ENCODE results near the gene CACNA1C.

Gene CACNA1C

DNA sequence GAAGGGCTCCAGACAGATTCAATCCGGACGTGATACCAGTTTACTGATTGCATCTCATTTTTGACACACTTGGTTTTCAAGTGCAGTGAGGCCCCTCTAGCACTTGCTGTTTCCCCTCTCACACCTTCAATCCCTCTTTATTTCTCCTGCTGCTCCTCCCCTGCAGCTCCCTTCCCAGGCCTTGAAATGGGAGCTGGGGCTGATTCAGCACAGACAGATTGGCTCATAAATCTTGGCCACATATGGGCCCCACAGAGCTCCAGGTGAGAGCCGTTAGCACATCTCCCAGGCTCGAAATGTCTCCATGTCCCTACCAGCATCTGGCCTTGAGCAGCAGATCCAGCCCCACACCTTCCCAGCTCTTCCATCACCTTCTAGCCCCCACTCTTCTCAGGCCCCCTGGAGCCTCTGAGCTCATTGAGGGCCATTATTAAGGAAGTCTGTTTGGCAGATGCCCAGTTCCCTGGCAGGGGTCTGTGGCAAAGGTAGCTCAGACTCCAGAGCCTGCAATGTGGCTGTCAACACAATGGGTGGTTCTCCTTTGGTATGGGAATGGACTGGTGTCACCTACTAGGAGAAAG is 521.7 kb downstream of the CACNA1C start:
- DNase-seq: no peak

DNA sequence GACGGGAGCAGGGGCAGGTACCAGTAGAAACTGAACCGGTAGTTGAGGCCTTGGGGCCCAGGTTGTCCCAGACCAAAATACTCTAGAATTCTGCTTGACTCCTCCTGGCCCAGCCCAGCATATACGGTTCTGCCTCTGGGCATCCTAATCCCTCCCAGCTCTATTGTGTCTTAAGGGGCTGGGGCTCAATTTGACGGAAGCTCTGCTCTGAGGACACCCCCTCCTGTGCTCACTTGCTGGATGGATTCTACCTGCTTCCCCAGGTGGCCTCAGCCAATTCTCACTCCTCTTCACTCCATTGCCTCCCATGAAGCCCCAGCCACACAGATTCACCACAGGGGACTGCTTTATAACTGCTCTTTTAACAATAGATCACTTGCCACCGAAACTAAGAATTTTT is 522.5 kb downstream of the CACNA1C start:
- DNase-seq: no peak

DNA sequence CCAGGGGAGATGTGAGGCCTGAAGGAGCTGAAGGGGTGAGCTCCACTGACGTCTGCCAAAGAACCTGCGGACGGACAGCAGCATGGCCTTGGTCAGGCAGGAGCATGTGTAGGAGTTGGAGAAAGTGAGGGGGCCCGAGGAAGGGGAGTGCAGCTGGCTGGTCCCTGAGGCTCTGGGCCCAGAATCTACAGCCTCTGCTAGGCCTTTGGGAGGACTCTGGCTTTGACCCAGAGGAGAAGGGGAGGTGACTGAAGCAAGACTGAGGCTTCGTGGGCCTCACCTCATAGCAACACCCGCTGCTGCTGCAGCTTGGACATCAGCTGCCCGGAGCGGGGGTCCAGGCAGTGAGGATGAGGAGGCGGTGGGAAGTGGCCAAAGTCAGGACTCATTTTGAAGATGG is 525.4 kb downstream of the CACNA1C start:
- DNase-seq: no peak

DNA sequence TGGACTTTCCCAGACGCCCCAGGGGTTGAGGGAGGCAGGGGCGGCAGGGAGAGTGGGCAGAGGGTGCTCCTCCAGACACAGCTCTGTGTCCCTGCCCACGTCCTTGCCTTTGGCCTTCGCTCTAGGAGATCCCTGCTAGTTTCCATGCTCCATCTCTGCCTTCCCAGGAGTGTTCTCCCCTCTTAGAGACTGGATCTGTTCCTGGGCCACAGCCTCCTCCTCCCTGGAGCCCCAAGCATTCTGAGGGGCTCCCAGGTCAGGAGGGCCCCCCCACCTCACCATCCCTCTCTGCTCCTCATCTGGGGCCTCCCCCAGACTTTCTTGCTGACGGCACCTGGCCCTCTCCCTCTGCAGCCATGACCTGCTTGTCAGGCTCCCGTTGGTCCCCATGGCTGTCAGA is 526.0 kb downstream of the CACNA1C start:
- no peak for DNase-seq

DNA sequence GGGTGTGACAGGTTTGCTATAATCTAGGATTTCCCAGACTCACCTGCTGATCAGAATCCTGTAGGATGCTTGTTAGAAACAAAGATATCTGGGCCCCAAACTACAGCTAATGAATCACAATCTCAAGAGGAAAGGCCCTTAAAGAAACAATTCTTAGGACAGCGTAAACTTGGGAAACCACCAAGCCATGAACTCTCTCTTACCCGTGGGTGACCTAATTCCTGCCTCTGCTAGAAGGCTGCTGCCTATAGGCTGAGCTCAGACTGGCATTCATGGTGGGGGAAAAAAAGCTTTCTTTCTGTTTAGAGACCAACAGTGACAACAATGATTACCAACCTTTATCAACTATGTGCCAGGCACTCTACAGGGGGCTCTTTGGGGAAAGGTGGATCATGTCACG is 528.0 kb downstream of the CACNA1C start:
- no peak for DNase-seq

DNA sequence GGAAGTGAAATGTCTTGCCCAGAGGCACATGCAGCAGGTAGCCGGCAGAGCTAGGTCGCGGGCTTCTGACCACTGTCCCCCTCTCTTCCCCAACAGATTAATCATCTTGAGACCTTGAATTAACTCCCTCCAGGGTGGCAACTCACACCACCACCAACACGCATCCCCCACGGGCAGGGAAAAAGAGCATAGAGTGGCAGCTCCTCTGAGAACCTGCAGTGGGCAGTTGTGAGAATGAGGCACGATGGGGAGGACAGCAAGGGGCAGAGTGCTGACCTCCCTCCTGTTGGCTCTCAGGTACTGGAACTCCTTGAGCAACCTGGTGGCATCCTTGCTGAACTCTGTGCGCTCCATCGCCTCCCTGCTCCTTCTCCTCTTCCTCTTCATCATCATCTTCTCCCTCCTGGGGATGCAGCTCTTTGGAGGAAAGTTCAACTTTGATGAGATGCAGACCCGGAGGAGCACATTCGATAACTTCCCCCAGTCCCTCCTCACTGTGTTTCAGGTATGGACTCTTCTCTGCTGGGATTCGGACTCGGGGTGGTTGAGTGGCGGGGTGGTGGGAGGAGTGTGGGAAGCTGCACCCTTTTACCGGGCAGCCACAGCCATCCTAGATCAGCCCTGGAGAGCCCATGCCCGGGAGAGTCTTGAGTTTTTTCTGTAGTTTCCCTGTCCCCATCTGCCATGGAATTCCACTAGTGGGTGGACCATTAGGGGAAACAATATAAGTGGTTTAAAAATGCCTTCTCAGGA is 528.7 kb downstream of the CACNA1C start:
- DNase-seq: no peak

DNA sequence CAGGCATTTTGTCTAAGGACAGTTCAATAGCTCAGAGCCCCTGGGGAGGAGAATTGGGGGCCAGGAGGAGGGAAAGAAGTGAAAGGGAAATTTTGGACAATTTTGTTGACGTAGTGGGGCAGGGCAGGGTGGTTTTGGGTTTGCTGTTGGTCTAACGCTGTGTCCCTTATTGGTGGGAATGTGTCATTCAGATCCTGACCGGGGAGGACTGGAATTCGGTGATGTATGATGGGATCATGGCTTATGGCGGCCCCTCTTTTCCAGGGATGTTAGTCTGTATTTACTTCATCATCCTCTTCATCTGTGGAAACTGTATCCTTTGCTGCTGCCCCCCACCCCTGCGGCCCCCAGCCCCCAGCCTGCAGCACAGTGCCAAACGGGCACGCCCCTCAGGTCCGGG is 529.8 kb downstream of the CACNA1C start:
- DNase-seq: no peak

DNA sequence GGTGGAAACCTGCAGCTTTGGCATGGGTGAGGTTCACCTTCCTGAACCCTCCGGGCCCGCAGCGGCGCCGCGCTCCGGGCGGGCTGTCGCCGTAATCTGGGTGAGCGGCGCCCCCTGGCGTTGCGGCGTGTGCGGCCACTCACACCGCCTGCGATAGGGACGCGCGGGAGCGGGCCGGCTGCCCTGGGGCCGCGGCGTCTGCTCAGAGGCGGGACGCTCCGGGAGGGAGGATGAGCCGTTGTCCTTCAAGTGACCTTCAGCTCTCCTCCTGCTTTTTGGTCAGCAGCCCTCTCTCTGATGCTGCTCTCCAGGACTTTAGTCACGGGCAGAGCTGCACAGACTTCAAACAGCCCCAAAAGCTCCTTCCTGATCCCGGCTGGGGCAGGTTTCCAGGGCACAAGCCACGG is 530.3 kb downstream of the CACNA1C start:
- DNase-seq: peak; percentile 4 to 10

DNA sequence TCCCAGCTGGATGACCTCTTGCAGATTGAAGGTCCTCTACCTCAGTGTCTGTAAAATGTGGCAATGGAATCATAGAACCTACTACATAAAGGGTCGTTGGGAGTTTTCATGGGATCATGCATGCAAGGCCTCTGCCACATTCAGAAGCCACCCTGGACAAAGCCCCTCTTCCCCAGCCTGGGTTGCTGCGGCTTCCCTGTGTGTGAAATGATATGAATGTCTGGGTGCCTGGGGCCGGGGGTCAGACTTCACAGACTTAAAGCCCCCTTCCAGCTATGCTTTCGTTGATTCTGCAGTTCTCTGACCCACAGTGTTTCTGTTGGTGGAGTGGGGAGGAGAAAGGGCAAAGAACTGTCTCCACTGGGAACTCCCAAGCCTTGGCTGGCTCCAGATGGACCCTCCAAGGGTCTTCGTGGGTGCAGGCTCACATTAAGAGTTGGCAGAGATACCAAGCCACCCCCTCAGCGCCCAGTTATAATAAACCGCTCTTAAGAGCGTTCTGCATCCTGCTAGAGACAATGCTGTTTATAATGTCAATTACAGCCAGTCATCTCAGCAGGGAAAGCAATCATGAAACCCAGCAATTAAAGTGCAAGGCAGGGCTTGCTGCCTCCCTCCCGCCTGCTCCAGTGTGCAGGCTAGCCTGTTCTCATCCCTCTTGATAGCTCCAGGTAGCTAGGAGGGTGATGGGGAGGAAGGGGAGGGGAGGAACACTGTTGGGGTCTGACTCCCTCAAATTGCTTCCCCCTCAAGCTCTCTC is 531.0 kb downstream of the CACNA1C start:
- DNase-seq: no peak

DNA sequence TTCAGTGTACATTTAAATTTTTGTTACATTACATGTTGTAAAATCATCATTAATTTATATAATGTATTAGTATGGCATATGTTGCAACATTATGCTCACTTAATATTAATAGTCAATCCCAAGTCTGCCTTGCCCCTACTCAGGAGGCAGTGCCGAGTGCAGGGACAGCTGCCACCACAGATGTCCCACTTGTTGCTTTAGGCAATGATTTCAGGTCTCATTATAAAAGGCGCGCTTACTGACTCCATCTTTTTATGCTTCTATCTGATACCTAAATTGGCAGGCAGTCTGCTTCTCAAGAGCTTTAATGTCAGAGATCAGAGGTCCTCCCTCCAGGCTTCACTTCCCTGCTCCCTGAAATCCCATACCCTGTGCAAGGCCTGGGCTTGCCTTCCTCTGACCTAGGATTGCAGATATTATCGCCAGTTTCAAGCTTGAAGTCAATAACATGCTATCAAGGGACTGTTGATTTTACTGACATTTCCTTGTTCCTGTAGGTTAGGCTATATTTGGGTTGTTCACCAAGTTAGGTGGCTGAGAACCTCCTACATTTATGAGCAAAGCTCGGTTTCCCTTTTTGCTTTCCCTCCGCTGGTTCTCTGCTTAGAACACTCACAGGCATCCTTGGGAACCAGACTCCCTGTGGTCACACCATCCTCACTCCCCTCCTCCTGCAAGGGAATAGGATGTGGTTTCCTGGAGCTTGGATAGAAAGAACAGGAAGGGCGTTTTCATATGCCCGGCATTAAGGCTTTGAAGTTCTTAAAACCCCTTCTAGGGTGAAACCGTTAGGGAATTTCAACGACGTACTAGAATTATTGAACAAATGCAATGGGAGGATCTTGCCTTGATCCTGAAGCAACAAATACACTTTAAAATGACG is 533.6 kb downstream of the CACNA1C start:
- no peak for DNase-seq

DNA sequence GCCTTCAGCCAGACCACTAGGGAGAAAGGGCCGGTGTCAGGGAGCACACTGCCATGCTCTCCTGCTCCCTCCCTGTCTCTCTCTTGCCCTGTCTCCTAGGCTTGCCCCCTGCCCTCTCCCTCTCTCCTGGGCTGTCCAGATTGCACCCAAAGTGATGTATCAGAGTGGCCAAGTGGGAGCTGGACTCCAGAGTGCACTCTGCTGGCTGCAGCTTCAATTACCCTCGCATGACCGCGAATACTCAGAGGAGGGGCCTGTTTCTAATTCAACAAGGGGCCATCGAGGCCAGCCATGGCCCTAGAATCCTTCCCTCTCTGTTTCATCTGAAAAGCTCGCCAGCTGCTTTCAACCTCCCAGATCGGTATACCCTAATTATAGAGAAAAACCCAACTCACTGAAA is 535.6 kb downstream of the CACNA1C start:
- no peak for DNase-seq

DNA sequence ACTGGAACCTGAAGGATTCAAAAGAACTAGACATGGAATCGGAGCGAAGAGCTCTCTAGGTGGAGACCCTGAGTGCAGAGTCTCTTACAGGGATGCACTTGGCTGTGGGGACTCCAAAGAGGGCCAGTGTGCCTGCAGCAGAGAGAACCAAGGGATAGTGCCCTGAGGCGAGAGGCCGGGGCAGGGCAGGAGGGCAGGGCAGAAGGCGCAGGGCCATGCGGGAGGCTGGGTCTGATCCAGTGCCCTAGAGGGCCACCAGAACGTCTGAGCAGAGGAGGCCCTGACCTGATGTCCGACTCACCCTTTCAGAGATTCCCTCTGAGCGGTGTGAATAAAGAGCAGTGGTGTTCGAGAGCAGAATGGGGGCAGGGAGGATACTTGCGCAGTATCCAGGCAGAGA is 536.6 kb downstream of the CACNA1C start:
- DNase-seq: no peak

DNA sequence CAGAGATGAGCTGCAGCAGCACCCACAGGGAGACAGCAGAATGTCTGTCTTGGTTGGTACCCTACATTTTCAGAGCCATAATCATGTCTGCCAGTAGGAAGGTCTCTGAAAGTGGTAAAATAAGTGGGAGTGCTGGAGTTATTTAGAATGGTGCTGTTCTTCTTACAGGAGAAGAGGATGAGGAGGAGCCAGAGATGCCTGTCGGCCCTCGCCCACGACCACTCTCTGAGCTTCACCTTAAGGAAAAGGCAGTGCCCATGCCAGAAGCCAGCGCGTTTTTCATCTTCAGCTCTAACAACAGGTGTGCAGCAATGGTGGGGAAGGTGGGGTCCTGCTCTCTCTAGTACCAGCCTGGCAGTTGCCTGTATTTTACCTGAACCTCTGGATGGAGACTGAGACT is 540.3 kb downstream of the CACNA1C start:
- no peak for DNase-seq

DNA sequence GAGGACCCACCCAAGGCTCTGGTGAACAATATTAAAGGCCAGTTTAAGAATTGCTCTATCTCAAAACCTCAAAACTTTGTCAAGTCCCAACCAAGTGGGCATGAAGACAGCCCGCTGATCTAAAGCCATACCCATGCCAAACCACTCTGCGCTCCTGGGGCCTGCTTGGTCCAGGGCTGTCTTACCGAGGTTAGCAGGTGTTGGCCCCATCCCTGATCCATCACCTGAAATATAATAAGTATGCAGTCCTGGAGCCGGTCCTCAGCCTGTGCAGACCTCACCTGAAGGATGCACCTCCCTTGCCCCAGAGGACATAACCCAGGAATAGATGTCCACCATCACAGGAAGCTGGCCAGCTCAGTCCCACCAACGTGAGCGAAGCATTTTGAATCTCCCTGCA is 543.7 kb downstream of the CACNA1C start:
- no peak for DNase-seq

DNA sequence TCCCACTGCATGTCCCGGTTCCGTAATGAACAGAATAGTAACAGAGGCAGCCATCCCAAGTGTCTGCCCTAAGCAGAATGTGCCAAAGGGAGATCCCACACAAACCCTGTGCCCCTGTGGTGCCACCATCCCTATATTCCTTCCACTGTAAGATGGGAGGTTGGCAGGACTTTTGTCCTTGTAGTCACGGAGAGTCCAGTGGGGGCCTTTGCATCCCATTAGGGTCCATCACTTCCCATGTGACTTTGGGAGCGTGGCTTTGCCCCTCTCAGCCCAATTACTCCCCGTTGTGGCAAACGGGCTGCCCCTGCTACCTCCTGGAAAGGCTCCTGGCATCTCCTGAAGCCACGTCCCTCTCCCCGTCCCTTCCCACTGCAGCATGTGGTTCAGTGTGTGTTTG is 552.5 kb downstream of the CACNA1C start:
- DNase-seq: no peak

DNA sequence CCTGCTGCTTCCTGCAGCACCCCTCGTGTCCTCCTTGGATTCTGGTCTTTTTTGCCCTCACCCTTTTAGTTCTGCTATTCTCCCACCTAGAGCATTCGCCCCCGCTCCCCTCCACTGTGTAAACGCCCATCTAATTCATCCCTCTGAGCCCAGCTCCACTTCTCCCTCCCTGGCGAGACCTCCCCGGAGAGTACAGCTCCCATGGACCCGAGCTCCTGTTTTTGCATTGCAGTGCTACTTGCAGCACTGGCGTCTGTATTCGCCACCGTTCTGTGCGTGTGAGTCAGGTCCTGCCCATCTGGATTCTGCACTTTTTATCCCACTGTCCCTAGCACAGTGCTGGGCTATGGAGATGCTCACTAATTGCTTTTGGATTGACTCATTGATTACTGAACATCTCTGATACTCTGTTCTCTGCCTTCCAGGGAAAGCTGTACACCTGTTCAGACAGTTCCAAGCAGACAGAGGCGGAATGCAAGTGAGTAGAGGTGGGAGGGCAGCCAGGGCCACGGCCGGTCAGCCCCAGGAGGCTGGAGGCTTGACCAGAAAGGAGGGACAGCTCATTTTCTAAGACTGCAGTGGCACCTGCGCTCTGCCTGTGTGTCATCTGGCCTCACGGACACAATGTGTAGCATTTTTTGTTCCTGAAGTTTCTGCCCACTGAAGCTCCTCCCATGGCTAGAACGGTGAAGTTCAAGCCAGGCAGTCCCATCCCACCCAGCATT is 553.6 kb downstream of the CACNA1C start:
- no peak for DNase-seq

DNA sequence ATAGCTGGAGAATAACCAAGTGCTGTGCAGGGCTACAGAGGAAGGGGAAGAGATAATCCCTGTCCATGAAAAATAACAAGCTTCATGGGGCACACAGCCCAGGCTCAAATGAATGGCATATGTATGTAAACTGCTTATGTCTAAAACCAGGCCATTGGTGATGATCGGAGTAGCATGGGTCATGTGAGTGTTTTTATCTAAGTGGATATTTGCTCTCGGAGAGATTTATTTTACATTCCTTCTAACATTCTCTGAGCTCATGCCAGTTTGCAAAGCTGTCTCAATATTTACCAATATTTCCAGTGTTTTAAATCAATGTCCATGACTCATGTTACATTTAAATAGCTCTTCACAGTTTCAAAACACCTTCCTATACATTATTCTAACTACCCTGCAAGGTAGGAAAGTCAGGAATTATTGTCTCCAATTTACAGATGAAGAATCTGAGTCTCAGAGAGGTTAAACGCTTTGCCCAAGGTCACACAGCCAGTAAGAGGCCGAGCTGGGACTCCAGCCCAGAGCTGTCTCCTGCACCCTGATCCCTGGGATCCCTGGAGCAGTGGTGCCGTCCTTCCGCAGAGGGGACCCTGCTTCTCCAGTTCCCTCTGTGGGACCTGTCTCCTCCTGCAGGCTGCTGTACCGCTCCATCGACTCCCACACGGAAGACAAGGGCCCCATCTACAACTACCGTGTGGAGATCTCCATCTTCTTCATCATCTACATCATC is 555.3 kb downstream of the CACNA1C start:
- no peak for DNase-seq

DNA sequence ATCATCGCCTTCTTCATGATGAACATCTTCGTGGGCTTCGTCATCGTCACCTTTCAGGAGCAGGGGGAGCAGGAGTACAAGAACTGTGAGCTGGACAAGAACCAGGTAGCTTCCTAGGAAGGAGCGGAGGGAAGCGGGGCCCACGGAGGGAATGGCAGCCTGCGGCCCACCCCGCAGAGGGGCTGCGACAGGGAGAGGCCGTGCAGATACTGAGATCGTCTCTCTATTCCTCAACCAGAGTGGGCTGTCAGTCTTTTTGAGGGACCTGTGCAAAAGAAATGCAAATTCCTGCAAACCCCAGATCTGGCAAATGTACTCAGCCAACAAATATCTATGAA is 555.8 kb downstream of the CACNA1C start:
- DNase-seq: no peak

DNA sequence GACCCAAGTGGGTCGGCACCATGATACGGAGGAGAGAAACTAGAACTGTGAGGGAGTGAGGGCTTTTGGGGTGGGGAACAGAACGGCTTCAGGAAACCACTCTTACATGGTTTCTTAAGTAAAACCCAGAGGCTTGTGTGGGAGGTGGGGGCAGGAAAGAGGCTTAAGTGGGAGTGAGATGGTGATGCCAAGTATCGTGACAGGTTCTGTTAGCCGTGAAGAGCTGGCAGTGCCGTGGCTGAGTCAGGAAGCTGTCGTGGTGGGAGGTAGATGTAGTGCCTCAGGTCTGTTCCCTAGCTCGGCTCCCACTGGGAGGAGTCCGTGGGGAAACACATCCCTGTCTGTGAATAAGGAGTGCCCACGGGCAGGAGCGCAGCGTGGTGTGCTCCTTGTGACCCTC is 556.2 kb downstream of the CACNA1C start:
- no peak for DNase-seq

DNA sequence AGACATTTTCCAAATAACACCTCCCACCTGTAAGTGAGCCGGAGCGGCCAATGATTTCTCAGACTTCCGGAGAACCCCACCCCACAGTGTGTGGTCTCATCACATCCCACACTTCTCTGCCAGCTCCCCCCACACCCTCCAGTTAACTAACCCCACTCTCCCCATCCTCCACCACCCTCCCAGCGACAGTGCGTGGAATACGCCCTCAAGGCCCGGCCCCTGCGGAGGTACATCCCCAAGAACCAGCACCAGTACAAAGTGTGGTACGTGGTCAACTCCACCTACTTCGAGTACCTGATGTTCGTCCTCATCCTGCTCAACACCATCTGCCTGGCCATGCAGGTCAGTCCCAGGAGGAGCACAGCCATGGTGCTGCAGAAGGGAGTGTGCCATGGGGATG is 557.6 kb downstream of the CACNA1C start:
- DNase-seq: no peak

DNA sequence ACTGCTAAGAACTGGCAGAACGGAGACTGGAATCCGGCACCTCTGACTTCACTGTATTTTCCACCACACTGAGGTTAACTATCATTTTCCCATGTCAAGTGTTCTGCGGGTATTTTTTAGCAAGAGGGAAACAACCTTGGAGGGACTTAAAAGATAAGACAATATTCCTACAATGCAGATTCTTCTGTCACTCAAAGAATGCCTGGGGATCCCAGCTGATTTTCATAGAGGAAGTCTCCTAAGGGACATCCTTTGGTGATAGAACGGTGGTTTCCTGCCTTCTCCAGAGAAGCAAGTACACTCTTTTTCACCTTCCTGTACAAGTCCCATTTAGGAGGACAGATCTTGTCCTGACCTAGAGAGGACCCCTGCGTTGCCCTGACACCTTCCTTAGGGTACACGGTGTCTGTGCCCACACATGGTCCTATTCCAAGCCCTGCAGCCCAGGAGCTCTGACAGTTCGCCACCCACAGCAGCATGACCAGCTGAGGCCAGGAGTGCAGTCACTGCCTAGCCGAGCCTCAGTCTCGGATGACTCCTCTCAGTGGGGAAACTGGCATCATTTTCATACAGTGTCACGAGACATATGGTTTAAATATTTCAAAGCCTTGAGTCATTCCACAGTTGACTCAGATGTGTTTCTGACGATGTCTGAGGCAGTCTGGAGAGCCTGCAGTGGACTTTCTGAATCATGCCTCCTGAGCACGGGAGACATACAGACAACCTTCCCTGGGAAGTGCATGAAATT is 560.7 kb downstream of the CACNA1C start:
- no peak for DNase-seq

Measured in activated CD4-positive, alpha-beta T cell treated with anti-CD3 and anti-CD28 coated beads, Interleukin-2, amount 50 U/mL, for 4 hours (primary cell).